ENCODE results near the gene ZBTB47. TPM values are rescaled to one million over a fixed set of nuclear protein-coding genes. Genes with fewer than 3 reads are reported as not detected.
A peak's percentile ranks its signal among the peaks of the same experiment; 100 is the strongest.

Gene ZBTB47
- polyA plus RNA-seq (2013): 1.7 TPM

DNA sequence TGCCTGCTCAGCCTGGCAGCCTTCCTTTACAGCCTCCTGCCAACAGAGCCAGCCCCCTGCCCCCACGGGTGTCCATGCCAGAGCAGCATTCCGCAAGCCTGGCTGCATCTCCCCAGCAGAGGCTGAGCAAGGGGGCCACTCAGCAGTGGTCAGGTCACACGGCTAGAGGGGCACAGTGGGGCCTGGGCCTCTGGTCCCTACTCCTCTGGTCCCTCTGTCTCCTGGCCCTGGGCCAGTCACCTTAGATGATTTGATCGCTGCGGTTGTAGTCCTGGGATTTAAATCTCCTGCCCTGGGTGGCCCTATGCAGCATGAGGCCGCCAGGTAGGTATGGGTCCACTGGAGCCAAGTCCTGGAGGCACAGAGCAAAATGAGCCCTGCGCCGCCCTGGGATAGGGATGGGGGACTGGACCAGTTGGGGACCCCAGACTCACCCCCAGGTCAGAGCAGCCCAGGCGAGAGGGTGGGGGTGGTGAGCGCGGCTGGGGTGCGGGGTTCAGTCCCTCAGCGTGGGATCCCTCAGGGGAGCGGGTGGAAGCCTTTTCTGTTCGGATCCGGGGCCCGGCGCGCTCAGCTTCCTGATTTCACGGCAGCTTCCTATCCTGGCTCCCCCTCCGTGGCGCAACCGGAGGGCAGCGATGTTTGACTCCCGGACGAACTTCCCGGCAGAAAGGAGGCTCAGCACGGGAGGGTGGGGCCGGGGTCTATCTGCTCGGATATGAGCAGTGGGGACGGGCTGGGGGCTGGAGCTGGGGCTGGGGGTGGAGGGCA lies at the start of gene ZBTB47:
TSS of gene ZBTB47 (plus strand) at position 138 of the 771 bp plus-strand sequence. CDS start 4,659 bp downstream, outside the sequence.
- no peaks in the 10 kb centered on the region for H3K27me3 ChIP-seq (replicated peaks in 2 of 5; ENCODE audit: control insufficient read depth in 4 of 5, insufficient read depth in 5 of 5, low read length in 4 of 5)
- no peaks in the 10 kb centered on the region for H3K9me3 ChIP-seq (ENCODE audit: control extremely low read depth in 1 of 5, control insufficient read depth in 4 of 5, insufficient read depth in 2 of 5, low read depth in 1 of 5, low read length in 4 of 5)
- DNase-seq: peak in 2 of 3 donors; percentile 20 to 44
- no peak within 1 kb of the TSS for H3K27ac ChIP-seq (ENCODE audit: insufficient read depth in 1 of 2, low read depth in 1 of 2, low read length in 2 of 2, poor library complexity in 1 of 2, severe bottlenecking in 2 of 2)
- peak within 1 kb of the TSS; percentile 37 to 84 (median 70) for H3K4me3 ChIP-seq (ENCODE audit: control insufficient read depth in 1 of 7, extremely low read depth in 1 of 7, insufficient read depth in 4 of 7, low read depth in 2 of 7, low read length in 6 of 7)
- H3K36me3 ChIP-seq (ENCODE audit: control insufficient read depth in 4 of 4, insufficient read depth in 4 of 4, low read length in 3 of 4): peaks cover 0 to 17% (median under 1%) of the 10 kb centered on the region in 4 experiments
- 9% methylated on average over 26 of the region's 31 CpGs for WGBS (ENCODE audit: insufficient coverage)
- peaks cover 6 to 34% (median 32%) of the 10 kb centered on the region in 4 experiments for H3K4me1 ChIP-seq (ENCODE audit: control extremely low read depth in 1 of 4, control insufficient read depth in 4 of 4, insufficient read depth in 4 of 4, low read length in 3 of 4)
- ChIA-PET POLR2A (interaction anchor here (1.2 kb wide), 1 partner anchor 96 kb away, joined by 3 read pairs; no protein-coding TSS in a partner anchor), CTCF (interaction anchor here (1.2 kb wide), 1 partner anchor 96 kb away, joined by 3 read pairs; no protein-coding TSS in a partner anchor)

DNA sequence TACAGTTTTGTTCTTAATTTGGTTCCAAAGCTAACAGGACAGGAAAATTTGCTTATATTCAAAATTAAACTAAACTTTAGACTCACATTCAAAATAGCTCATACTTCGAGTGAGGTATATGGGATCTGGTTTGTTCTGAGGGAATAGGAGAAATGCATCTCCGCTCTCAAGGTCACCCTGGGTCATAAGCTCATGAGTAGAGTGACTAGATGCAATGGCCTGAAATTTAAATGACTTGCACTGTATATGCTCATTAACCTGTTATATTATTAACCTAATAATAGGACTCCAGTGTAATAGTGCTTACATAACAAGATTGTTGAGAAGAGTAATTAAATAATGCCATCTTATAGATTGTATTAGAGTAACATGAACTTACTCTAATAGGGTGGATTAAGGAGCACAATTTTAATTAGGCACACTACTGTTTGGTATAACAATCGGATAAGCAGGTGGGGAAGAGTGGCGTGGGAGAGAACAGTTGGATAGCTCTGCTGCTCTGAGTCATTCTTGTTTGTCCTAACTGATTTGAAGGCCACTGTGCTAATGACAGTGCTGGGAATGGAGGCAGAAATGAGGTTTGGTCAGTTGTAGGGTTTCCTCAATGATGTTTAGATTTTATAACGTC lies 47.8 kb upstream of the ZBTB47 start:
- 100% methylated on average over 2 of the region's 5 CpGs for WGBS (ENCODE audit: insufficient coverage)
- Histone ChIP-seq H3K9me3 (ENCODE audit: control extremely low read depth in 1 of 5, control insufficient read depth in 4 of 5, insufficient read depth in 2 of 5, low read depth in 1 of 5, low read length in 4 of 5) (peaks cover 0 to 5% (median 0%) of the 10 kb centered on the region in 5 experiments), H3K27me3 (replicated peaks in 2 of 5; ENCODE audit: control insufficient read depth in 4 of 5, insufficient read depth in 5 of 5, low read length in 4 of 5) (no peaks in the 10 kb centered on the region), H3K4me3 (ENCODE audit: control insufficient read depth in 1 of 7, extremely low read depth in 1 of 7, insufficient read depth in 4 of 7, low read depth in 2 of 7, low read length in 6 of 7) (no peak overlapping the region), H3K36me3 (ENCODE audit: control insufficient read depth in 4 of 4, insufficient read depth in 4 of 4, low read length in 3 of 4) (peaks cover 4 to 36% (median 14%) of the 10 kb centered on the region in 4 experiments), H3K27ac (ENCODE audit: insufficient read depth in 1 of 2, low read depth in 1 of 2, low read length in 2 of 2, poor library complexity in 1 of 2, severe bottlenecking in 2 of 2) (peak overlapping the region in 1 of 2 experiments; percentile 44), H3K4me1 (ENCODE audit: control extremely low read depth in 1 of 4, control insufficient read depth in 4 of 4, insufficient read depth in 4 of 4, low read length in 3 of 4) (peaks cover 4 to 21% (median 11%) of the 10 kb centered on the region in 4 experiments)
- DNase-seq: no peak
- CTCF ChIA-PET: interaction anchor here (0.7 to 1.5 kb wide), 4 partner anchors 9 to 29 kb away, joined by 3 to 8 read pairs (median 6); partner anchors contain the start of gene SS18L2
- POLR2A ChIA-PET: interaction anchor here (0.6 kb wide), 1 partner anchor 575 kb away, joined by 5 read pairs; no protein-coding TSS in a partner anchor

DNA sequence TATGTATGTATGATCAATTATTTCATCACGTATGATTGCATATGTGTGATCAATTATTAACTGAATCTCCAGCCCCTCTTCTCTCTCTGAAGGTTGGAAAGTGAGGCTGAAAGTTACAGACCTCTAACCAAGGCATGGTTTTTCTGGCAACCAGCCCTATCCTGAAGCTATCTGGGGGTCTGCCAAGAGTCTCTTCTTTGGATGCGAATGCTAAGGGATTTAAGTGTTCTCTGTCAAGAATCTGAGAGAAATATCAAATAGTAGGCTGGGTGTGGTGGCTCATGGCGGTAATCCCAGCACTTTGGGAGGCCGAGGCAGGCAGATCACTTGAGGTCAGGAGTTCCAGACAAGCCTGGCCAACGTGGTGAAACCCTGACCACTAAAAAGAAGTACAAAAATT lies 44.9 kb upstream of the ZBTB47 start:
- ChIA-PET CTCF (interaction anchor here (0.6 to 1.9 kb wide), 3 partner anchors 12 to 27 kb away, joined by 3 to 5 read pairs (median 3); partner anchors contain the start of gene SEC22C), POLR2A (no interaction called here)
- Histone ChIP-seq H3K9me3 (ENCODE audit: control extremely low read depth in 1 of 5, control insufficient read depth in 4 of 5, insufficient read depth in 2 of 5, low read depth in 1 of 5, low read length in 4 of 5) (peaks cover 0 to 5% (median 0%) of the 10 kb centered on the region in 5 experiments), H3K27ac (ENCODE audit: insufficient read depth in 1 of 2, low read depth in 1 of 2, low read length in 2 of 2, poor library complexity in 1 of 2, severe bottlenecking in 2 of 2) (no peak overlapping the region), H3K36me3 (ENCODE audit: control insufficient read depth in 4 of 4, insufficient read depth in 4 of 4, low read length in 3 of 4) (peaks cover 6 to 37% (median 15%) of the 10 kb centered on the region in 4 experiments), H3K4me3 (ENCODE audit: control insufficient read depth in 1 of 7, extremely low read depth in 1 of 7, insufficient read depth in 4 of 7, low read depth in 2 of 7, low read length in 6 of 7) (no peak overlapping the region), H3K4me1 (ENCODE audit: control extremely low read depth in 1 of 4, control insufficient read depth in 4 of 4, insufficient read depth in 4 of 4, low read length in 3 of 4) (peaks cover 6 to 31% (median 20%) of the 10 kb centered on the region in 4 experiments), H3K27me3 (replicated peaks in 2 of 5; ENCODE audit: control insufficient read depth in 4 of 5, insufficient read depth in 5 of 5, low read length in 4 of 5) (no peaks in the 10 kb centered on the region)
- DNase-seq: no peak
- 100% methylated on average over 3 of the region's 5 CpGs for WGBS (ENCODE audit: insufficient coverage)

DNA sequence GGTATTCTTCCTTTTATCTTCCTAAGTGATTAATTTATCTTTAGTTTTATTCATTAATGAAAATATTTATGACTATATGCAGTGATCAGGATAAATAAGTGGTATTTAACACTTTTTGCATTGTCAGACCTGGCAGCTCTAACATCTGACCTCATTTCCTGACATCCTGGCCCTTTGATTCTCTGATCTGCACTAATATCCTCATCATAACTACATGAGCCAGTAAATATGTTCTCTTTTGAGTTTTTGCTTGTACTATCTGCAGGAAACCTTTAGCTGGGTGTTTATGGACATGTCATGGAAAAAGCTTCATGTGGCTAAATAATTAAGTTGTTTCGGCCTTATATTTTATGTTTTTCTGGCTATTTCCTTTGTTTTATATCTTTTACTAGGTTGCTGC lies 42.5 kb upstream of the ZBTB47 start:
- Histone ChIP-seq H3K27me3 (replicated peaks in 2 of 5; ENCODE audit: control insufficient read depth in 4 of 5, insufficient read depth in 5 of 5, low read length in 4 of 5) (no peaks in the 10 kb centered on the region), H3K36me3 (ENCODE audit: control insufficient read depth in 4 of 4, insufficient read depth in 4 of 4, low read length in 3 of 4) (peaks cover 2 to 32% (median 12%) of the 10 kb centered on the region in 4 experiments), H3K9me3 (ENCODE audit: control extremely low read depth in 1 of 5, control insufficient read depth in 4 of 5, insufficient read depth in 2 of 5, low read depth in 1 of 5, low read length in 4 of 5) (no peaks in the 10 kb centered on the region), H3K27ac (ENCODE audit: insufficient read depth in 1 of 2, low read depth in 1 of 2, low read length in 2 of 2, poor library complexity in 1 of 2, severe bottlenecking in 2 of 2) (peak overlapping the region; percentile 19 to 82), H3K4me1 (ENCODE audit: control extremely low read depth in 1 of 4, control insufficient read depth in 4 of 4, insufficient read depth in 4 of 4, low read length in 3 of 4) (peaks cover 6 to 29% (median 20%) of the 10 kb centered on the region in 4 experiments), H3K4me3 (ENCODE audit: control insufficient read depth in 1 of 7, extremely low read depth in 1 of 7, insufficient read depth in 4 of 7, low read depth in 2 of 7, low read length in 6 of 7) (no peak overlapping the region)
- POLR2A ChIA-PET: no interaction called here
- WGBS (ENCODE audit: insufficient coverage): no CpG with 5 or more reads among the region's 1 CpG
- DNase-seq: peak in 2 of 3 donors; percentile 61 to 74
- CTCF ChIA-PET: interaction anchor here (1.1 to 8.1 kb wide), 4 partner anchors 9 to 37 kb away, joined by 4 to 50 read pairs (median 6); partner anchors contain the start of genes NKTR and SEC22C

DNA sequence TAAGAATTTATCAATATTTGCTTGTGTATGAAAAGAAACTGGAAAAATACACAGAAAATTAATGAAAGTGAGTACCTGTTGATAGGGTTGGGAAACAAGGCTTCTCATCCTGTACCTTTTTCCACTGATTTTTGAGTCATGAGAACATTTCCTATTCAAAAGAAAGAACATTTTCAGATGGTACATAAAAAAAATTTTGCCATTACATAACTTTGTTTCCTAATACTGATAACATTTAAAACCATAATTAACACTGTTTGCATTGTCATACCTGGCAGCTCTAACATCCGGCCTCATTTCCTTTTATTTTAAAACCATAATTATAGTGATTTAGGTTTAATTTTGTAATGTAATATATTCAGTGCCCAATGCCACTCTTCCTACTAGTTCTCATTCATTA lies 41.3 kb upstream of the ZBTB47 start:
- H3K36me3 ChIP-seq (ENCODE audit: control insufficient read depth in 4 of 4, insufficient read depth in 4 of 4, low read length in 3 of 4): peaks cover 5 to 25% (median 10%) of the 10 kb centered on the region in 4 experiments
- CTCF ChIA-PET: interaction anchor here (1.2 to 8.1 kb wide), 9 partner anchors 10 to 40 kb away, joined by 3 to 50 read pairs (median 7); partner anchors contain the start of genes NKTR, SEC22C and SS18L2
- peaks cover 6 to 29% (median 20%) of the 10 kb centered on the region in 4 experiments for H3K4me1 ChIP-seq (ENCODE audit: control extremely low read depth in 1 of 4, control insufficient read depth in 4 of 4, insufficient read depth in 4 of 4, low read length in 3 of 4)
- POLR2A ChIA-PET: interaction anchor here (1.9 kb wide), 1 partner anchor 12 kb away, joined by 6 read pairs; the partner anchor contains the start of gene NKTR
- no CpG with 5 or more reads among the region's 1 CpG for WGBS (ENCODE audit: insufficient coverage)
- DNase-seq: peak in 2 of 3 donors; percentile 63 to 74
- peak overlapping the region in 1 of 7 experiments; percentile 34 for H3K4me3 ChIP-seq (ENCODE audit: control insufficient read depth in 1 of 7, extremely low read depth in 1 of 7, insufficient read depth in 4 of 7, low read depth in 2 of 7, low read length in 6 of 7)
- H3K9me3 ChIP-seq (ENCODE audit: control extremely low read depth in 1 of 5, control insufficient read depth in 4 of 5, insufficient read depth in 2 of 5, low read depth in 1 of 5, low read length in 4 of 5): no peaks in the 10 kb centered on the region
- H3K27me3 ChIP-seq (replicated peaks in 2 of 5; ENCODE audit: control insufficient read depth in 4 of 5, insufficient read depth in 5 of 5, low read length in 4 of 5): no peaks in the 10 kb centered on the region
- H3K27ac ChIP-seq (ENCODE audit: insufficient read depth in 1 of 2, low read depth in 1 of 2, low read length in 2 of 2, poor library complexity in 1 of 2, severe bottlenecking in 2 of 2): peak overlapping the region; percentile 12 to 82

DNA sequence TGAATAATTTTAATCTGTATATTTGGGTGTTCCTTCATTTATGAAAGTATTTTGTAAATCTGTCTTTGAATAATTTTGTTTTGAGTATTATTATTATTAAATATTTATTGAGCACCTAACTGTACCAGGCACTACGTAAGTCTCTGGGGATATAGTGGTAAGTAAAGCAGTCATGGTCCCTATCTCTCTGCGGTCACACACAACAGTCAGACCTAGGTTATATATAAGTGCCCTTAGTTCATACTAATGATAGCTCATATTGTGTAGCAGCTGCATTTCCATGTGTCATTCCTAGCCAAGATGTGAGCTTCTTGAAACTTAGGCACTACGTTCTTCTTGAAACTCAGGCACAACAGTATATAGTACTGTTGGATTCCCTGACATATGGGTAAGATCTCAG lies 40.6 kb upstream of the ZBTB47 start:
- Histone ChIP-seq H3K27ac (ENCODE audit: insufficient read depth in 1 of 2, low read depth in 1 of 2, low read length in 2 of 2, poor library complexity in 1 of 2, severe bottlenecking in 2 of 2) (peak overlapping the region; percentile 13 to 76), H3K27me3 (replicated peaks in 2 of 5; ENCODE audit: control insufficient read depth in 4 of 5, insufficient read depth in 5 of 5, low read length in 4 of 5) (no peaks in the 10 kb centered on the region), H3K4me3 (ENCODE audit: control insufficient read depth in 1 of 7, extremely low read depth in 1 of 7, insufficient read depth in 4 of 7, low read depth in 2 of 7, low read length in 6 of 7) (no peak overlapping the region), H3K36me3 (ENCODE audit: control insufficient read depth in 4 of 4, insufficient read depth in 4 of 4, low read length in 3 of 4) (peaks cover 5 to 25% (median 9%) of the 10 kb centered on the region in 4 experiments), H3K4me1 (ENCODE audit: control extremely low read depth in 1 of 4, control insufficient read depth in 4 of 4, insufficient read depth in 4 of 4, low read length in 3 of 4) (peaks cover 6 to 29% (median 20%) of the 10 kb centered on the region in 4 experiments), H3K9me3 (ENCODE audit: control extremely low read depth in 1 of 5, control insufficient read depth in 4 of 5, insufficient read depth in 2 of 5, low read depth in 1 of 5, low read length in 4 of 5) (no peaks in the 10 kb centered on the region)
- WGBS (ENCODE audit: insufficient coverage): no CpG with 5 or more reads among the region's 3 CpGs
- DNase-seq: peak in 1 of 3 donors; percentile 29
- CTCF ChIA-PET: interaction anchor here (0.6 to 8.1 kb wide), 14 partner anchors 8 to 39 kb away, joined by 3 to 50 read pairs (median 6); partner anchors contain the start of genes NKTR, SEC22C and SS18L2
- POLR2A ChIA-PET: interaction anchor here (1.9 kb wide), 1 partner anchor 13 kb away, joined by 6 read pairs; the partner anchor contains the start of gene NKTR

Data from common myeloid progenitor, CD34-positive (primary cell).